HCEC 1CT (cell line): ENCODE measurements around the gene ATF6B.
"Not testable (repeated sequence)": the region's sequence is repeated elsewhere in the genome, so short reads cannot be mapped to it uniquely, and the experiment has no call there.

ENCODE experiments used
- DNase-seq: peaks from one replicate; pipeline ENCODE4 v3.0.0-alpha.2; 2017

Gene ATF6B

GRCh38 chr6:32079566-32080290 is 48.3 kb downstream of the ATF6B start:
- no peak for DNase-seq

GRCh38 chr6:32076321-32076809 is 51.7 kb downstream of the ATF6B start:
- peak; percentile 76 for DNase-seq

GRCh38 chr6:32075781-32076180 is 52.3 kb downstream of the ATF6B start:
- DNase-seq = no peak

DNA sequence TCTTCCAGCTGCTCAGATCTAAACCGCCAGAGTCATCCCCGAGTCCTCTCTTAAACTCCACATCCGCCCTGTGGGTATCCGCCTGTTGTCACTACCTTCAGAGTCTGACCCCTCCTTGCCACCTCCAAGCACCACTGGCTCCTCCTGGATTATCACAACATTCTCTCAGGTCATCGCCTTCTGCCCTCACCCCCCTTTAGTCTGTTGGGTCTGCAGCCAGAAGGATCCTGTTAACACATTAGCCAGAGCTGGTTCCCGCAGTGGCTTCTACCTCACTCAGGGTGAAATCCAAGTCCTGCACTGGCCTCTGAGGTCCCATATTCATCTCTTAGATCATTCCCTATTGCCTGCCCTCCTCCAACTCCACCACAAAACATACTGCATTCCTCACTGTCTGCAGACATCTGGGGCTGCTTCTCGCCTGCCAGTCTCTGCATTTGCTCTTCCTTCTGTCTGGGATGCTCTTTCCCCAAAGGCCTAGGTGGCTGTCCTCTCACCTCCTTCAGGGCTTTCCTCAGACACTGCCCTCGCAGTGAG is 53.0 kb downstream of the ATF6B start:
- no peak for DNase-seq

DNA sequence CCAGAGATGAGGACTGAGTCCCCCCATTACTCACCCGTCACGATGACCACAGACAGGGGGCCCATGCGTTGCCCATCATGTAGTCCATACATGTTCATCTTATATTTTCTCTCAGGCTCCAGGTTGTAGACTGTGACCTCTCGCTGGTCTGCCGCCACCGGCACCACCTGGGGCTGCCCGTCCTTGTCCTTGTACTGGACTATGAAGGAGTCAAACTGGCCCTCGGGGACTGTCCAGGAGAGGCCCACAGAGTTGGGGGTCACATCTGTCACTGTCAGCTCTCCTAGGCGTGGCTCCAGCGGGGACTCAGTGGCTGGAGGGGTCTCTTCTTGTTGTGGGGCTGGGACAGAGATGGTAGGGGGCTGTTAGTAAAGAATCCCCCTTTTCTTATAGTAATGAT is 54.4 kb downstream of the ATF6B start:
- no peak for DNase-seq

- no peak for DNase-seq
These were observed 54.9 kb downstream of the ATF6B start for GRCh38 chr6:32073101-32073500.

DNA sequence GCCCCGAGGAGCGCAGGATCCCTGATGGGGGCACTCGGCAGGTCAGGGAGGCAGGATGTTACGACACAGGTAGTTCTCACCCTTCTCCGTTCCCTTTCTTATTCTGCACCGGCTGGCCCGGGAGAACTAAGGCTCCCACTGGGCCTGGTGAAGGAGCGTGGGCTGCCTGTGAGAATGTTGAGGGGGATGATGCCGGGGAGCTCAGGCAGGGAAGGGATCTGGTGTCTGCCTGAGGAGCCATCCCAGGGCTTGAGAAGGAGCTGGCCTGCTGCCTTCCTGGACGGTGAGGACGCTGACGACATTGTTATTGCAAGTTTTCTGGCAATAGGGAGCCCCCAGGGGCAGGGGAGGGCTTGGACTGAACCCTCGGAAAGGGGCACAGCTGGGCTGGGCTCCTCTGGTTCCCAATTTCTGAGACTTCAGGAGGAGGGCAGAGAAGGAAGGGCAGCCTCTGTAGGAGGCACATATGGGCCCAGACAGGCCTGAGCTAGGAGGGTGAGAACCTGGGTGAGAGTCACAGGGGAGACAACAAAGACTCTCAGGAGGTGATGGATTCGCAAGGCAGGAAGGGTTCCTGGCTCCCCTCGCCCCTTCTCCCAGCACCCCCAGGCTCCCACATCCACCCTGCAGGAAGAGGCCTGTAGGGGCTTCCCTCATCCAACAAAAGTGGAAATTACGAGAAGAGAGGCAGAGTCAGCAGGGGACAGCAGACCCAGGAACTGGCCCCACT is 57.1 kb downstream of the ATF6B start:
- DNase-seq = no peak

GRCh38 chr6:32069878-32070515 is 58.0 kb downstream of the ATF6B start:
- no peak for DNase-seq

DNA sequence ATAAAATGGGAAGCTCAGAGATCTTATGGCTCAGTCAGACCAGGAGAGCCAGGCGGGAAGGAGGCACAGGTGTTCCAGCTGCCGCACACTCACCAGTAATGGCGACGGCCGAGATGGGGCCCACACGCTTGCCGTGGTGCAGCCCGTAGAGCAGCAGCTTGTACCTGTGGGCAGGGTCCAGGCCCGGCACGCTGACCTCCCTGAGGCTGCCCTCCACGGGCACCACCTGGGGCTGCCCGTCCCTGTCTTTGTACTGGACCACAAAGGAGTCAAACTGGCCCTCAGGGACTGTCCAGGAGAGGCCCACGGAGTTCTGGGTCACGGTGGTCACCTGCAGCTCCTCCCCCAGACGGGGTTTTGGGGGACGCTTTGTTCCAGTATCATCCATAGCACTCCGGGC is 58.6 kb downstream of the ATF6B start:
- DNase-seq = no peak

DNA sequence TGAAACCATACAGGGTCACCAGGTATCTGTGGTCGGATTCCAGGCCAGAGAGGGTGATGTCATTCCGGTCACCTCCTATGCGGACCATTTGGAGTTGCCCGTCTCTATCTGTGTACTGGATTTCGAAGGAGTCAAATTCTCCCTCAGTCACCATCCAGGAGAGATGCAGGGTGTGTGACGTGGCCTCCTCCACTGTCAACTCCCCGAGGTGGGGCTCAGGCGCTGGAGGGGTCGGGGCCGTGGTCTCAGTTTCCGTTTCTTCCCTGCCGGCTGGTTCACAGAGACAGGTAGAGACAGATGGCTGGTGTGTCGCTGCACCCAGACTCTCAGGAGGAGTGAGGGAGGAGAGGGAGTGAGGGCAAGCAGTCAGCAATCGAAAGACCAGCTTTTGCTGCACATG is 59.2 kb downstream of the ATF6B start:
- no peak for DNase-seq

- not testable (repeated sequence) for DNase-seq
These were observed 59.7 kb downstream of the ATF6B start for GRCh38 chr6:32068315-32068714.

GRCh38 chr6:32067521-32067920 is 60.5 kb downstream of the ATF6B start:
- not testable (repeated sequence) for DNase-seq
